K562 (cell line): ENCODE results near the gene GMDS. TPM values are rescaled to one million over a fixed set of nuclear protein-coding genes. Genes with fewer than 3 reads are reported as not detected.

Source experiments
- ATAC-seq: fragments of 200-7000 bp; cut with Tn5 transposase; 3 replicates; pipeline ENCODE4 v1.9.1; 2020; ENCODE audit warnings: moderate library complexity
- BruUV-seq: library from RNA; stranded (reverse); fragments of 400-500 nt; replicated peaks from 2 replicates; lab custom pipeline; 2021; lab: Mats Ljungman, UMichigan
- CTCF ChIA-PET: fragments of 300-600 bp; formaldehyde crosslinking; extraction: SDS; loops from one replicate; lab custom pipeline; 2021; ENCODE audit warnings: low intra/inter-chr PET ratio; lab: Yijun Ruan, JAX
- POLR2A ChIA-PET: fragments of 300-600, 350-650 bp; sonication (Branson Sonifier 250); formaldehyde crosslinking; extraction: SDS; loops from one replicate; lab custom pipeline; 2021; ENCODE audit warnings: antibody characterized with exemption, inconsistent platforms; lab: Yijun Ruan, JAX
- DNase-seq, 4 experiments: peaks; one replicate each; pipeline versions ENCODE4 v3.0.0 to v3.0.0-alpha.2; 2011 to 2018; ENCODE audit warnings: low spot score in 3 of 4, mixed read lengths in 3 of 4; ENCODE audit errors: extremely low read depth in 1 of 4
- FAIRE-seq: peaks from 2 replicates; lab custom pipeline; 2011; peaks lifted over from hg19 to GRCh38; lab: Jason Lieb, UNC
- H2AFZ ChIP-seq: 2 replicates; pipeline ENCODE4 v1.6.0; 2011; ENCODE audit warnings: low read depth, low read length, control low read depth, inconsistent platforms
- H3K27ac ChIP-seq: fragments of 200-600 bp; 3 replicates; pipeline ENCODE4 v1.8.0; 2011; ENCODE audit warnings: low read depth, mild to moderate bottlenecking, control low read depth, inconsistent platforms, low read length, moderate library complexity, mixed read lengths; ENCODE audit errors: extremely low read depth
- H3K27me3 ChIP-seq, 2 experiments: fragments of 300-600 bp in 1 of 2; 2 replicates in 1 of 2; 3 replicates in 1 of 2; pipeline versions ENCODE4 v1.6.0 to v1.8.0; 2011; ENCODE audit warnings: inconsistent platforms in 2 of 2, low read length in 2 of 2, mild to moderate bottlenecking in 1 of 2, mixed read lengths in 1 of 2, moderate library complexity in 1 of 2; ENCODE audit not compliant: control insufficient read depth in 2 of 2, insufficient read depth in 2 of 2
- H3K36me3 ChIP-seq: fragments of 300-600 bp; 3 replicates; pipeline ENCODE4 v1.8.0; 2011; ENCODE audit warnings: mild to moderate bottlenecking, low read length, inconsistent platforms; ENCODE audit not compliant: control insufficient read depth, insufficient read depth
- H3K4me1 ChIP-seq, 2 experiments: fragments of 200-600 bp in 1 of 2; replicated peaks in 1 of 2; 2 replicates in 1 of 2; 3 replicates in 1 of 2; pipeline versions ENCODE4 v1.5.1 to v1.8.0; 2011; ENCODE audit warnings: inconsistent platforms in 2 of 2, low read length in 2 of 2, mild to moderate bottlenecking in 1 of 2, mixed read lengths in 1 of 2, moderate library complexity in 1 of 2; ENCODE audit not compliant: control insufficient read depth in 2 of 2, insufficient read depth in 2 of 2
- H3K4me2 ChIP-seq: 2 replicates; pipeline ENCODE4 v1.6.1; 2011; ENCODE audit warnings: low read length, control low read depth, inconsistent platforms, mixed read lengths; ENCODE audit not compliant: insufficient read depth
- H3K4me3 ChIP-seq: fragments of 200-600 bp; sonication (generic), shearing (Covaris generic); 2 replicates; pipeline ENCODE4 v1.5.1; 2016; ENCODE audit warnings: control low read depth, inconsistent platforms
- H3K79me2 ChIP-seq: fragments of 200-600 bp; 3 replicates; pipeline ENCODE4 v1.8.0; 2011; ENCODE audit warnings: low read length, inconsistent platforms; ENCODE audit not compliant: control insufficient read depth, insufficient read depth
- H3K9ac ChIP-seq, 2 experiments: 2 replicates each; pipeline versions ENCODE4 v1.6.0 to v1.6.1; 2011; ENCODE audit warnings: low read depth in 2 of 2, low read length in 2 of 2, control low read depth in 1 of 2, inconsistent platforms in 1 of 2, mild to moderate bottlenecking in 1 of 2, mixed read lengths in 1 of 2; ENCODE audit not compliant: insufficient read depth in 1 of 2
- H3K9me1 ChIP-seq: one replicate; pipeline ENCODE4 v1.6.0; 2011; ENCODE audit warnings: inconsistent platforms, mild to moderate bottlenecking, low read length, moderate library complexity; ENCODE audit not compliant: control insufficient read depth, insufficient read depth
- H3K9me3 ChIP-seq: replicated peaks from 2 replicates; pipeline ENCODE4 v1.5.1; 2011; ENCODE audit warnings: low read depth, low read length, inconsistent platforms; ENCODE audit not compliant: control insufficient read depth, insufficient read depth
- H4K20me1 ChIP-seq: replicated peaks from 2 replicates; pipeline ENCODE4 v1.6.1; 2011; ENCODE audit warnings: low read length, inconsistent platforms, mixed read lengths; ENCODE audit not compliant: control insufficient read depth, insufficient read depth
- KAT7 ChIP-seq: sonication (generic); formaldehyde crosslinking; IDR thresholded peaks from 2 replicates; pipeline ENCODE4 v1.8.0; 2022; ENCODE audit warnings: missing genetic modification reagents, mild to moderate bottlenecking, borderline replicate concordance
- PCBP2 ChIP-seq: fragments of 200-400 bp; formaldehyde crosslinking; IDR thresholded peaks from 2 replicates; pipeline ENCODE4 v1.6.1; 2018; ENCODE audit warnings: low read length, low read depth, mild to moderate bottlenecking, moderate library complexity; ENCODE audit not compliant: poor library complexity, severe bottlenecking
- WGBS: fragments of 100-300 bp; shearing (Covaris generic); methylation state at CpG from one replicate; pipeline ENCODE4 v1.1.6; 2016; ENCODE audit warnings: low coverage, mixed read lengths; ENCODE audit not compliant: insufficient coverage; ENCODE audit errors: missing lambda C conversion rate; 5-methylcytosine and 5-hydroxymethylcytosine counted together
- in situ Hi-C: fragments of 300-500 bp; cut with MboI; formaldehyde crosslinking; loops from 4 replicates; pipeline ENCODE4 v1.15.0; 2018; ENCODE audit warnings: inconsistent platforms, mixed read lengths
- intact Hi-C: fragments of 100-400 bp; cut with micrococcal nuclease; formaldehyde crosslinking; loops from 2 replicates; pipeline ENCODE4 v1.14.2; 2022
- polyA plus RNA-seq, 8 experiments: library from polyadenylated mRNA; depleted of rRNA in 4 of 8; stranded (reverse) in 5 of 8; unstranded in 3 of 8; fragments of >200 nt; fragmentation: Nextera tagmentation in 2 of 8; fragmentation: Illumina TruSeq in 1 of 8; extraction: Ambion mirVana in 2 of 8; extraction: Trizol in 1 of 8; gene quantifications; 2 replicates each; pipeline versions ENCODE4 v1.2.1 to v1.2.3, GENCODE V29; 2011 to 2014; ENCODE audit warnings: inconsistent platforms in 1 of 8, missing spikeins in 1 of 8
- total RNA-seq, 7 experiments: library from RNA; depleted of rRNA in 6 of 7; stranded (reverse); fragments of >200 nt in 6 of 7; fragmentation: Illumina TruSeq in 2 of 7; extraction: Trizol in 2 of 7; gene quantifications; 2 replicates each; pipeline versions ENCODE4 v1.2.1 to v1.2.3, GENCODE V29; 2011 to 2021; ENCODE audit warnings: low replicate concordance in 1 of 7
- TF ChIP-seq, protein P1 (sequence below): fragments of 250-450 bp; sonication (Bioruptor Pico); IDR thresholded peaks from 2 replicates; pipeline ENCODE4 v1.5.0; 2021; ENCODE audit warnings: mild to moderate bottlenecking, moderate library complexity
- TF ChIP-seq, protein P2 (sequence below), 3 experiments: IDR thresholded peaks in 2 of 3; conservative IDR thresholded peaks in 1 of 3; 2 replicates each; pipeline ENCODE4 v1.5.1; 2011 to 2012; ENCODE audit warnings: low read length in 3 of 3, mild to moderate bottlenecking in 3 of 3, control low read depth in 2 of 3, improper control_type of control experiment in 1 of 3, inconsistent platforms in 1 of 3, low read depth in 1 of 3, mixed read lengths in 1 of 3, moderate library complexity in 1 of 3; ENCODE audit not compliant: insufficient read depth in 2 of 3

GMDS gene
- total and polyA plus RNA-seq, 9 of the 15 experiments (the other 6 are each of a cell fraction or from before 2014, with no cell fraction given): 0.48 to 31.8 (median 13.4) TPM

DNA sequence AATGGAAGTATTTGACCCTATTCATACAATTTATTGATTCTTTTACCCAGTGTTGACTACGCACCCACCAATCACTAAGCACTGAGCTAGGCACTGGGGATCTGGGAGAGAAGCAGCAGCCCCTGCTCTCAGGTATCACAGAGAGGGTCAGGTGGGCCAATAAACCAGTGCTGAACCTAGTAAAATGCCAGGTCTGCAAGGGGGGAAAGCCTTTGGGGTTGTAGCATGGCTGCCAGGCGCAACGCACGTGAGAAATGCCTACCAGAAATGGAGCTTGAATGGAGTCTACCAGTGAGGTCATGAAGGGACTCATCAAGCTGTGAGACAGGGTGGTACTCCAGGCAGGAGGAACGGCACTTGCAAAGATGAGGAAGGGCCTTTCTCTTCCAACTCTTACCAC lies 313.6 kb downstream of the GMDS start (continued):
- TF ChIP-seq, protein P1, sequence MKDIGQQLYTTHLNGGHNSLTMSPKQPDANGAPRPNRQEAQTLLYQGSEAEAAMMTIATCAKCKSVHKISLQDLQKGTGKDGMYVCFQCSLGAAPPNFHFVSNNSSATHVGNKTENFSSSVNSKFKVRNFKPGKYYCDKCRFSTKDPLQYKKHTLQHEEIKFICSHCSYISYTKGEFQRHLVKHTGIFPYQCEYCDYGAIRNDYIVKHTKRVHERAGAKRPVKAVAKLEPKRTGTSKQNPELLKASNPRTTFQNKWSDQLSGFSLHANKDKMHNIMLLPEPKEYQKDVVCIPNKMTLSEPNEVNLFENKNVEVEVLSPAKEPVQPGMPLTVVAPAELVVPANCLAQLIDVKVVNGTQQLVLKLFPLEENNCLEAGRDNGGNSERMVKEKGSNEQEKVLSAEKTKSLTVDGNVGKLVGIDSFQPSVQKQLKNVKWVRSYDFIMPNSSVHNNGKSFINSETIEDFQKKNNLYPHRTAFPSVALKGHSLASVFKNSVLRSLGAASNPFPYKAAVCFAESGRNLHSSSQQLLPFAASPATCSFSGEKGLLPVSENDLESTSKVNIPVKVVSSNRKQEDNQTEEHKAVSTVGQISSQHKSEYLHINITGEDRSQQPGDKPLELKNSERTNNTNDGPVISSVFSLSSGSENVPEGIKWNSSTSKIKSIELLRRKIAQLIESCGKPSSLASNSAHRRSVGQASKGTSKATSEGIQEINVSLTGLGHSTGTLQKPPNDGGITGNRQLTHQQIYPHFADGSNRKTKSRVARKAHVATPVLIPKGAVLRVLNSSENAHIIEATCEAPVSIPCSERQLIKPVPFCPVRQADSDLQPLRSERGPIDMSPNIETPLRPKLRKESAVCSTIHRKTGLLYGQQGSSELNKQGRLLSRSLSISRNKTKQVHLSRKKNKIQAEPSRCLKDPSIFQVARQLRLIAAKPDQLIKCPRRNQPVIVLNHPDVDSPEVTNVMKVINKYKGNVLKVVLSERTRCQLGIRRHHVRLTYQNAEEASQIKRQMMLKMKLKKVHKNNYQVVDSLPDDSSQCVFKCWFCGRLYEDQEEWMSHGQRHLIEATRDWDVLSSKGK: no peak
- TF ChIP-seq, protein P2, sequence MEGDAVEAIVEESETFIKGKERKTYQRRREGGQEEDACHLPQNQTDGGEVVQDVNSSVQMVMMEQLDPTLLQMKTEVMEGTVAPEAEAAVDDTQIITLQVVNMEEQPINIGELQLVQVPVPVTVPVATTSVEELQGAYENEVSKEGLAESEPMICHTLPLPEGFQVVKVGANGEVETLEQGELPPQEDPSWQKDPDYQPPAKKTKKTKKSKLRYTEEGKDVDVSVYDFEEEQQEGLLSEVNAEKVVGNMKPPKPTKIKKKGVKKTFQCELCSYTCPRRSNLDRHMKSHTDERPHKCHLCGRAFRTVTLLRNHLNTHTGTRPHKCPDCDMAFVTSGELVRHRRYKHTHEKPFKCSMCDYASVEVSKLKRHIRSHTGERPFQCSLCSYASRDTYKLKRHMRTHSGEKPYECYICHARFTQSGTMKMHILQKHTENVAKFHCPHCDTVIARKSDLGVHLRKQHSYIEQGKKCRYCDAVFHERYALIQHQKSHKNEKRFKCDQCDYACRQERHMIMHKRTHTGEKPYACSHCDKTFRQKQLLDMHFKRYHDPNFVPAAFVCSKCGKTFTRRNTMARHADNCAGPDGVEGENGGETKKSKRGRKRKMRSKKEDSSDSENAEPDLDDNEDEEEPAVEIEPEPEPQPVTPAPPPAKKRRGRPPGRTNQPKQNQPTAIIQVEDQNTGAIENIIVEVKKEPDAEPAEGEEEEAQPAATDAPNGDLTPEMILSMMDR (IDR thresholded peaks at IDR 0.05 in 2 of 3, conservative IDR thresholded peaks at IDR 0.05 in 1 of 3; ENCODE audit: insufficient read depth in 2 of 3, low read depth in 1 of 3, low read length in 3 of 3): no peak
- TF ChIP-seq KAT7: no peak

DNA sequence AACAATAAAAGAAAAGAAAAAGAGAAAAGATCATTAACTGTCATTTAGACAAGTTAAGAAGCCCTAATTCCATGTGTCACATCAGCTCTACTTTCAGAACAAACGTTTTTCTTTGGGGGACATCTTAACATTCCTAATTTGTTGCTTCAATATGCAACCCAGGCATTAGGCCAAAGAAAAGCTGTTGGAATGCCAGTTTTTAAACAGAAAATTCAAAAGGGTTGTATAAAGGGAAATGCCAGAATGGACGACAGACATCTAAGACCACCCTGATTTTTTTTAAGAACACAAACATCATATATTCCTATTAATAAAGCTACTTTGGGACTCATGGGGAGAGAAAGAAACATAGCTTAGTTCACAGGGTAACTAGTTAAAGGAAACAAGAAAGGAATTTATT lies 315.0 kb downstream of the GMDS start:
- CTCF ChIA-PET: no interaction called here
- in situ Hi-C loops (no loop called here), intact Hi-C loops (no loop called here)
- H3K36me3 ChIP-seq: no peaks in the 10 kb centered on the region
- H4K20me1 ChIP-seq: no peaks in the 10 kb centered on the region
- no peaks in the 10 kb centered on the region for H3K9me1 ChIP-seq
- no peak overlapping the region for H2AFZ ChIP-seq
- H3K9ac ChIP-seq: no peak overlapping the region
- H3K79me2 ChIP-seq: no peaks in the 10 kb centered on the region
- H3K27ac ChIP-seq: no peak overlapping the region
- H3K27me3 ChIP-seq: no peaks in the 10 kb centered on the region; a peak in 1 of 5 replicates
- no peaks in the 10 kb centered on the region for H3K4me1 ChIP-seq
- ATAC-seq (no peak), DNase-seq (no peak), FAIRE-seq (no peak)
- no peak overlapping the region for H3K4me3 ChIP-seq
- TF ChIP-seq PCBP2: no peak
- H3K4me2 ChIP-seq: no peak overlapping the region
- POLR2A ChIA-PET: no interaction called here
- WGBS: 0% methylated on average over 2 of the region's 2 CpGs
- no TSS peak for BruUV-seq
- peaks cover 4% of the 10 kb centered on the region; the same call in 1 of the 2 replicates for H3K9me3 ChIP-seq
